ENCODE results near the gene SLC18B1. TPM values are rescaled to one million over a fixed set of nuclear protein-coding genes. Genes with fewer than 3 reads are reported as not detected.

Gene SLC18B1
- polyA plus RNA-seq, 2 of the 4 experiments (the other 2 are of a cell fraction): 4.5 to 17.4 TPM

DNA sequence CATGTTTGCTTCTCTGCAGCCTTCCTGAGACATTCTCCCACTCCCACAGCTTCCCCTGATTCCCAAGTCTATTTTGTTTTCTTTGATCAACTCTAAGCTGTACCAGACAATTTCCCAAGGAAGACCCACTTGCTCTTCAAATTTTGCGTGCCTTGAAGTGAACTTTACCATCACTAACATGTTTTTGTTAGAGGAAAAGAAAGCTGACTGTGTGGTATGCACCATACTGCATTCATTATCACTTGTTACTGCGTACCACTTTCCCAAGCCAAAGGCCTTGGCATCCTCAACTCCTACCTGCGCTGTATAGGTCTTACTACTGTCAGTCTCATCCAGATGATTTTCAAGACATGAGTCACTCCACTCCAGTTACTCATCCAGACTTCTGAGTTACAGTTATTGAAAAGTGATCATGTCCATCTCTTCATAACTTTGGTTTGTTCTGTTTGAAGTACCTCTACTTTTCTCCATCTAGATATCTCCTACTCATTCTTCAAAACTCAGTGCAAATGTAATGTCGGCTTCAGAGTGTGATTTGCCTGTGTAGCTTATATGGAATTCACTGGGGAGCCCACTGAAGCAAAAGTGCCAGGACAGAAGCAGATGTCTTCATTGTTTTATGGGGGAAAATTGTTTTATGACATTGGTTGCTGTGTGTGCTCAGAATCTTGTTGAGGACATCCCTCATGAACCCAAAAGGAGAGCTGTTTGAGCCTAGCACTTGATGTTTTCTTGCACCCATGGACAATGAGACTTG, 21.1 kb upstream of the SLC18B1 start (continued):
- TF ChIP-seq RAD21 (conservative IDR thresholded peaks at IDR 0.05 in 1 of 2, IDR thresholded peaks at IDR 0.05 in 1 of 2) (no peak), SMC3 (IDR thresholded peaks at IDR 0.05) (no peak)

DNA sequence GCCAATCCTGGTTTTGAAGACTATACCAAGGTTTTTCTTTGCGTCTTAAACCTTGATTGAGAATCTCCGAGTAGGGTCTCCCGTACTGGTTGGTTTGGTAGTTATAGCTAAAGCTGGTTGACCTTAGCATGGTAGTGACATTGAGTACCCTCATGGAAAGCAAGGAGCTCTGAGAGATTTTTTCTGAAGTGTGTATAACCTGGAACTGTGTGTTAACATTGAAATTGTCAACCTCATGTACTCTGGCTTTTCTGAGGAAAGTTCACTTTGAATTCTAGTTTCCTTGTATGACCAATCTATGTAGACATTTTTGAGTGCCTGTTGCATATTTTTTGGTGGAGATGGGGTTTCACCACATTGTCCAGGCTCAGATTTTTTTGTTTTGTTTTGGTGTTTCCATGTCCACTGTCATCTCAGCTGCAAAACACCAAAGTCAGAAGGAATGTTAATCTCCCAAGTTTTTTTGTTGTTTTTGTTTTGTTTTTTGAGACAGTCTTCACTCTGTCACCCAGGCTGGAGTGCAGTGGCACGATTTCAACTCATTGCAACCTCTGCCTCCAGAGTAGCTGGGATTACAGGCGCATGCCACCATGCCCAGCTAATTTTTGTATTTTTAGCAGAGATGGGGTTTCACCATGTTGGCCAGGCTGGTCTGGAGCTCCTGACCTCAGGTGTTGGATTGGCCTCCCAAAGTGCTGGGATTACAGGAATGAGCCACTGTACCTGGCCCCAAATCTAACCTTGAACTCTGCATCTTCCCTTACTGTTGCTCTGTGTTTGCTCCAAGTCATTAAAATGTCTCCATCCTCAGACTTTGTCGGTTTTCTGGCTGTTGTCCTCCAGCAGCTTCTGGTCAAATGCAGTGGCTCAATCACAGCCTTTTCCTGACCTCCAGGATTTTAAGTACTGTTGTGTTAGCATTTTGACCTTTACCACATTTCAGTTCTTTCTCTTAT, 20.2 kb upstream of the SLC18B1 start:
- Histone ChIP-seq H3K4me3 (no peak overlapping the region), H3K4me1 (peaks cover 46% of the 10 kb centered on the region), H3K9me3 (no peaks in the 10 kb centered on the region), H3K4me2 (peak overlapping the region; percentile 15; the same call in 1 of the 3 replicates), H3K27ac (peak overlapping the region in 1 of 2 experiments; percentile 21; a peak in 1 of 6 replicates)
- no peak for FAIRE-seq
- 75% methylated on average over 6 of the region's 6 CpGs for WGBS (ENCODE audit: missing lambda C conversion rate)
- no peak for ATAC-seq
- ChIA-PET CTCF (interaction anchor here (0.6 to 0.9 kb wide), 2 partner anchors 12 to 1403 kb away, joined by 3 read pairs; no protein-coding TSS in a partner anchor), POLR2A (interaction anchor here (1.7 kb wide), 1 partner anchor 734 kb away, joined by 4 read pairs; no protein-coding TSS in a partner anchor)
- DNase-seq (ENCODE audit: low read depth in 1 of 2, low spot score in 1 of 2): no peak
- no peak for TF ChIP-seq ZC3H11A (IDR thresholded peaks at IDR 0.05)
- TF ChIP-seq TFCP2L1 (CRISPR knock-in tag; IDR thresholded peaks at IDR 0.05): no peak
- TF ChIP-seq ZNF302 (CRISPR knock-in tag; IDR thresholded peaks at IDR 0.05): no peak
- no peak for TF ChIP-seq ZSCAN20 (CRISPR knock-in tag; IDR thresholded peaks at IDR 0.05)
- no peak for TF ChIP-seq NFE2L2 (conservative IDR thresholded peaks at IDR 0.05; ENCODE audit: low read length)
- TF ChIP-seq HOXB5 (CRISPR knock-in tag; IDR thresholded peaks at IDR 0.05): no peak
- TF ChIP-seq NPAS2 (CRISPR knock-in tag; IDR thresholded peaks at IDR 0.05; ENCODE audit: borderline replicate concordance): no peak
- TF ChIP-seq HOXA7 (CRISPR knock-in tag; IDR thresholded peaks at IDR 0.05): peak; percentile 41; the same call in 1 of the 2 replicates
- TF ChIP-seq, protein P1, sequence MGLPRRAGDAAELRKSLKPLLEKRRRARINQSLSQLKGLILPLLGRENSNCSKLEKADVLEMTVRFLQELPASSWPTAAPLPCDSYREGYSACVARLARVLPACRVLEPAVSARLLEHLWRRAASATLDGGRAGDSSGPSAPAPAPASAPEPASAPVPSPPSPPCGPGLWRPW (IDR thresholded peaks at IDR 0.05): no peak
- TF ChIP-seq RCOR1 (IDR thresholded peaks at IDR 0.05; ENCODE audit: low read depth, low read length): no peak
- TF ChIP-seq, protein P2, sequence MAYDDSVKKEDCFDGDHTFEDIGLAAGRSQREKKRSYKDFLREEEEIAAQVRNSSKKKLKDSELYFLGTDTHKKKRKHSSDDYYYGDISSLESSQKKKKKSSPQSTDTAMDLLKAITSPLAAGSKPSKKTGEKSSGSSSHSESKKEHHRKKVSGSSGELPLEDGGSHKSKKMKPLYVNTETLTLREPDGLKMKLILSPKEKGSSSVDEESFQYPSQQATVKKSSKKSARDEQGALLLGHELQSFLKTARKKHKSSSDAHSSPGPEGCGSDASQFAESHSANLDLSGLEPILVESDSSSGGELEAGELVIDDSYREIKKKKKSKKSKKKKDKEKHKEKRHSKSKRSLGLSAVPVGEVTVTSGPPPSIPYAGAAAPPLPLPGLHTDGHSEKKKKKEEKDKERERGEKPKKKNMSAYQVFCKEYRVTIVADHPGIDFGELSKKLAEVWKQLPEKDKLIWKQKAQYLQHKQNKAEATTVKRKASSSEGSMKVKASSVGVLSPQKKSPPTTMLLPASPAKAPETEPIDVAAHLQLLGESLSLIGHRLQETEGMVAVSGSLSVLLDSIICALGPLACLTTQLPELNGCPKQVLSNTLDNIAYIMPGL (CRISPR knock-in tag; IDR thresholded peaks at IDR 0.05; ENCODE audit: borderline replicate concordance): peak; percentile 20; the same call in 1 of the 2 replicates
- no peak for TF ChIP-seq USF2 (IDR thresholded peaks at IDR 0.05)
- TF ChIP-seq TP53 (CRISPR knock-in tag; IDR thresholded peaks at IDR 0.05): no peak
- no peak for TF ChIP-seq ZFP36 (IDR thresholded peaks at IDR 0.05; ENCODE audit: borderline replicate concordance, partially characterized antibody)
- no peak for TF ChIP-seq CBX2 (IDR thresholded peaks at IDR 0.05; ENCODE audit: borderline replicate concordance, low read depth)
- no peak for TF ChIP-seq MAFK (IDR thresholded peaks at IDR 0.05; ENCODE audit: partially characterized antibody)
- TF ChIP-seq POLR2A (IDR thresholded peaks at IDR 0.05; ENCODE audit: low read length): no peak
- peak in 1 of 2 experiments; percentile 0; a peak in 1 of 5 replicates for TF ChIP-seq JUN (IDR thresholded peaks at IDR 0.05)
- no peak for TF ChIP-seq HEYL (CRISPR knock-in tag; IDR thresholded peaks at IDR 0.05)
- no peak; the same call in 1 of the 2 replicates for TF ChIP-seq FOSB (CRISPR knock-in tag; IDR thresholded peaks at IDR 0.05)
- no peak for TF ChIP-seq CTCF (IDR thresholded peaks at IDR 0.05)
- TF ChIP-seq EP300 (IDR thresholded peaks at IDR 0.05): no peak
- TF ChIP-seq RARB (CRISPR knock-in tag; IDR thresholded peaks at IDR 0.05): no peak
- no peak for TF ChIP-seq CBX8 (IDR thresholded peaks at IDR 0.05)
- TF ChIP-seq POLR2AphosphoS2 (conservative IDR thresholded peaks at IDR 0.05; ENCODE audit: low read length): peak; percentile 91; the same call in 1 of the 2 replicates
- no peak for TF ChIP-seq MAZ (IDR thresholded peaks at IDR 0.05; ENCODE audit: borderline replicate concordance, low read depth, low read length)
- no peak for TF ChIP-seq ATOH8 (CRISPR knock-in tag; IDR thresholded peaks at IDR 0.05; ENCODE audit: low read depth)
- no peak for TF ChIP-seq SMC3 (IDR thresholded peaks at IDR 0.05)
- TF ChIP-seq HOXB13 (CRISPR knock-in tag; IDR thresholded peaks at IDR 0.05; ENCODE audit: low read depth): no peak
- TF ChIP-seq MAX (IDR thresholded peaks at IDR 0.05): no peak

Measured in A549 (cell line).